HCT116 (cell line): Measurements from ENCODE around the gene MAPK8IP3.

Experiments
- CEBPB ChIP-seq: IDR thresholded peaks from 2 replicates; pipeline ENCODE4 v1.6.1; 2012; ENCODE audit warnings: low read depth
- EZH2phosphoT487 ChIP-seq: fragments of 200-600 bp; IDR thresholded peaks from 2 replicates; pipeline ENCODE4 v1.6.1; 2018; ENCODE audit warnings: antibody characterized with exemption, borderline replicate concordance
- MAX ChIP-seq: IDR thresholded peaks from 2 replicates; pipeline ENCODE4 v1.6.1; 2012
- POLR2A ChIP-seq: IDR thresholded peaks from 2 replicates; pipeline ENCODE4 v1.7.0; 2011; ENCODE audit warnings: borderline replicate concordance; ENCODE audit not compliant: insufficient read depth, insufficient read length; ENCODE audit errors: extremely low read depth
- POLR2AphosphoS5 ChIP-seq: IDR thresholded peaks from 2 replicates; pipeline ENCODE4 v1.6.1; 2011; ENCODE audit warnings: mild to moderate bottlenecking, low read depth, low read length, moderate library complexity
- RAD21 ChIP-seq: IDR thresholded peaks from 2 replicates; pipeline ENCODE4 v1.6.1; 2012; ENCODE audit warnings: low read depth, mild to moderate bottlenecking
- SIN3A ChIP-seq: IDR thresholded peaks from 2 replicates; pipeline ENCODE4 v1.6.1; 2012; ENCODE audit warnings: low read depth
- ZNF274 ChIP-seq: fragments of 200-500 bp; sonication (Bioruptor generic); IDR thresholded peaks from 2 replicates; pipeline ENCODE4 v1.6.1; 2014; ENCODE audit warnings: mild to moderate bottlenecking, low read depth, low read length, inconsistent platforms
- TF ChIP-seq, protein P1 (sequence below), 3 experiments: fragments of 200-600 bp in 1 of 3; sonication (generic) in 1 of 3; IDR thresholded peaks in 2 of 3; conservative IDR thresholded peaks in 1 of 3; 2 replicates each; pipeline ENCODE4 v1.5.1; 2012 to 2017; ENCODE audit warnings: low read depth in 2 of 3, low read length in 2 of 3, antibody characterized with exemption in 1 of 3, borderline replicate concordance in 1 of 3, control low read depth in 1 of 3, mild to moderate bottlenecking in 1 of 3, mixed read lengths in 1 of 3, mixed run types in 1 of 3, moderate library complexity in 1 of 3; ENCODE audit not compliant: insufficient read depth in 1 of 3
- TF ChIP-seq, protein P2 (sequence below): IDR thresholded peaks from 2 replicates; pipeline ENCODE4 v1.6.1; 2012; ENCODE audit warnings: low read depth

GRCh38 chr16:1656808-1657617 is 49.0 kb upstream of the MAPK8IP3 start:
- TF ChIP-seq, protein P1, sequence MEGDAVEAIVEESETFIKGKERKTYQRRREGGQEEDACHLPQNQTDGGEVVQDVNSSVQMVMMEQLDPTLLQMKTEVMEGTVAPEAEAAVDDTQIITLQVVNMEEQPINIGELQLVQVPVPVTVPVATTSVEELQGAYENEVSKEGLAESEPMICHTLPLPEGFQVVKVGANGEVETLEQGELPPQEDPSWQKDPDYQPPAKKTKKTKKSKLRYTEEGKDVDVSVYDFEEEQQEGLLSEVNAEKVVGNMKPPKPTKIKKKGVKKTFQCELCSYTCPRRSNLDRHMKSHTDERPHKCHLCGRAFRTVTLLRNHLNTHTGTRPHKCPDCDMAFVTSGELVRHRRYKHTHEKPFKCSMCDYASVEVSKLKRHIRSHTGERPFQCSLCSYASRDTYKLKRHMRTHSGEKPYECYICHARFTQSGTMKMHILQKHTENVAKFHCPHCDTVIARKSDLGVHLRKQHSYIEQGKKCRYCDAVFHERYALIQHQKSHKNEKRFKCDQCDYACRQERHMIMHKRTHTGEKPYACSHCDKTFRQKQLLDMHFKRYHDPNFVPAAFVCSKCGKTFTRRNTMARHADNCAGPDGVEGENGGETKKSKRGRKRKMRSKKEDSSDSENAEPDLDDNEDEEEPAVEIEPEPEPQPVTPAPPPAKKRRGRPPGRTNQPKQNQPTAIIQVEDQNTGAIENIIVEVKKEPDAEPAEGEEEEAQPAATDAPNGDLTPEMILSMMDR (IDR thresholded peaks at IDR 0.05 in 2 of 3, conservative IDR thresholded peaks at IDR 0.05 in 1 of 3; ENCODE audit: borderline replicate concordance in 1 of 3, insufficient read depth in 1 of 3, low read depth in 2 of 3, low read length in 2 of 3) = no peak
- TF ChIP-seq SIN3A (no peak), POLR2A (no peak), EZH2phosphoT487 (no peak), MAX (no peak), CEBPB (no peak), ZNF274 (no peak), RAD21 (no peak), POLR2AphosphoS5 (no peak)
- TF ChIP-seq, protein P2, sequence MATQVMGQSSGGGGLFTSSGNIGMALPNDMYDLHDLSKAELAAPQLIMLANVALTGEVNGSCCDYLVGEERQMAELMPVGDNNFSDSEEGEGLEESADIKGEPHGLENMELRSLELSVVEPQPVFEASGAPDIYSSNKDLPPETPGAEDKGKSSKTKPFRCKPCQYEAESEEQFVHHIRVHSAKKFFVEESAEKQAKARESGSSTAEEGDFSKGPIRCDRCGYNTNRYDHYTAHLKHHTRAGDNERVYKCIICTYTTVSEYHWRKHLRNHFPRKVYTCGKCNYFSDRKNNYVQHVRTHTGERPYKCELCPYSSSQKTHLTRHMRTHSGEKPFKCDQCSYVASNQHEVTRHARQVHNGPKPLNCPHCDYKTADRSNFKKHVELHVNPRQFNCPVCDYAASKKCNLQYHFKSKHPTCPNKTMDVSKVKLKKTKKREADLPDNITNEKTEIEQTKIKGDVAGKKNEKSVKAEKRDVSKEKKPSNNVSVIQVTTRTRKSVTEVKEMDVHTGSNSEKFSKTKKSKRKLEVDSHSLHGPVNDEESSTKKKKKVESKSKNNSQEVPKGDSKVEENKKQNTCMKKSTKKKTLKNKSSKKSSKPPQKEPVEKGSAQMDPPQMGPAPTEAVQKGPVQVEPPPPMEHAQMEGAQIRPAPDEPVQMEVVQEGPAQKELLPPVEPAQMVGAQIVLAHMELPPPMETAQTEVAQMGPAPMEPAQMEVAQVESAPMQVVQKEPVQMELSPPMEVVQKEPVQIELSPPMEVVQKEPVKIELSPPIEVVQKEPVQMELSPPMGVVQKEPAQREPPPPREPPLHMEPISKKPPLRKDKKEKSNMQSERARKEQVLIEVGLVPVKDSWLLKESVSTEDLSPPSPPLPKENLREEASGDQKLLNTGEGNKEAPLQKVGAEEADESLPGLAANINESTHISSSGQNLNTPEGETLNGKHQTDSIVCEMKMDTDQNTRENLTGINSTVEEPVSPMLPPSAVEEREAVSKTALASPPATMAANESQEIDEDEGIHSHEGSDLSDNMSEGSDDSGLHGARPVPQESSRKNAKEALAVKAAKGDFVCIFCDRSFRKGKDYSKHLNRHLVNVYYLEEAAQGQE = no peak
